Muscle of leg (tissue), 11 donors: ENCODE data around the gene SGK1. TPM values are rescaled to one million over a fixed set of nuclear protein-coding genes. Genes with fewer than 3 reads are reported as not detected.

Experiments used
- DNase-seq: peaks from one replicate; pipeline ENCODE4 v3.0.0; 2013
- H3K27ac ChIP-seq: one replicate; pipeline ENCODE4 v1.5.1; 2013; ENCODE audit warnings: mild to moderate bottlenecking, low read length, control low read depth
- H3K27me3 ChIP-seq: one replicate; pipeline ENCODE4 v1.6.1; 2013; ENCODE audit warnings: low read length; ENCODE audit not compliant: control insufficient read depth, insufficient read depth
- H3K36me3 ChIP-seq: one replicate; pipeline ENCODE4 v1.6.1; 2013; ENCODE audit warnings: low read length; ENCODE audit not compliant: control insufficient read depth, insufficient read depth
- H3K4me1 ChIP-seq: one replicate; pipeline ENCODE4 v1.6.1; 2013; ENCODE audit warnings: low read length; ENCODE audit not compliant: control insufficient read depth, insufficient read depth
- H3K4me3 ChIP-seq: one replicate; pipeline ENCODE4 v1.5.1; 2013; ENCODE audit warnings: low read length, control low read depth
- H3K9me3 ChIP-seq: replicated peaks from 2 replicates; pipeline ENCODE4 v1.6.1; 2013; ENCODE audit warnings: low read depth, low read length; ENCODE audit not compliant: control insufficient read depth
- WGBS: methylation state at CpG from one replicate; pipeline ENCODE4 v1.1.5; 2013; ENCODE audit warnings: missing lambda C conversion rate; ENCODE audit not compliant: insufficient coverage; 5-methylcytosine and 5-hydroxymethylcytosine counted together
- polyA plus RNA-seq, 8 donors: library from polyadenylated mRNA; unstranded; fragments of 120-200 nt; gene quantifications; one replicate each; pipeline versions ENCODE4 v1.2.1 to v1.2.3, GENCODE V29; 2013; ENCODE audit warnings: inconsistent platforms in 1 of 8, low replicate concordance in 1 of 8; ENCODE audit not compliant: insufficient read length in 8 of 8, insufficient read depth in 1 of 8
- total RNA-seq: library from RNA; stranded (reverse); fragments of 120-200 nt; gene quantifications from one replicate; pipeline ENCODE4 v1.2.4, GENCODE V29; 2013

Gene SGK1
- total and polyA plus RNA-seq, 9 donors = 17.4 to 32.2 (median 19.4) TPM

DNA sequence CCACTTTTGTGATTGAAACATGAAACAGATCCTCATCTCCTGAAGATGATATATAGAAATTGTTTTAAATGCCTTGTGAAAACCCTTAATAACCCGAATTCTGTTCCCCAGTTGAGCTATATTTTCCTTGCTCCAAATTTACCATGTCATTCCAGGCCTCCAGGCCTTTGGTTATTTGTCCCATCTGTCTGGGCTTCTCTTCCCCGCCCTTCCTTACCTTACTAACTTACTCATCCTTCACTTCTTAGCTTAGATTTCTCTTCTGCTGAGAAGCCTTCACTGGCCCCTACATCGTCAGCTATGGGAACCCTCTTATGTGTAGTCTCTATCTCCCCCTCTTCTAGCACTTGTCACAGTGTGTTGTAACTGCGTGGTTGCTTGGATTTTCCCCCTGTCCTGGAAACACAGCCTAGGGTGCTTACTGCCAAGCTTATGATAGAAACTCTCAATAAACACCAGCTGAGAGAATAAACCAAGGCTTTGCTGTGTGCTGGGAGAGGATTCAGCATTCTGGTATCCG is 68.6 kb downstream of the SGK1 start:
- Histone ChIP-seq H3K4me3 (no peak overlapping the region), H3K27me3 (no peaks in the 10 kb centered on the region), H3K4me1 (peaks cover 24% of the 10 kb centered on the region), H3K9me3 (no peaks in the 10 kb centered on the region), H3K27ac (no peak overlapping the region), H3K36me3 (no peaks in the 10 kb centered on the region)
- WGBS = 70% methylated on average over 3 of the region's 5 CpGs
- DNase-seq = no peak

DNA sequence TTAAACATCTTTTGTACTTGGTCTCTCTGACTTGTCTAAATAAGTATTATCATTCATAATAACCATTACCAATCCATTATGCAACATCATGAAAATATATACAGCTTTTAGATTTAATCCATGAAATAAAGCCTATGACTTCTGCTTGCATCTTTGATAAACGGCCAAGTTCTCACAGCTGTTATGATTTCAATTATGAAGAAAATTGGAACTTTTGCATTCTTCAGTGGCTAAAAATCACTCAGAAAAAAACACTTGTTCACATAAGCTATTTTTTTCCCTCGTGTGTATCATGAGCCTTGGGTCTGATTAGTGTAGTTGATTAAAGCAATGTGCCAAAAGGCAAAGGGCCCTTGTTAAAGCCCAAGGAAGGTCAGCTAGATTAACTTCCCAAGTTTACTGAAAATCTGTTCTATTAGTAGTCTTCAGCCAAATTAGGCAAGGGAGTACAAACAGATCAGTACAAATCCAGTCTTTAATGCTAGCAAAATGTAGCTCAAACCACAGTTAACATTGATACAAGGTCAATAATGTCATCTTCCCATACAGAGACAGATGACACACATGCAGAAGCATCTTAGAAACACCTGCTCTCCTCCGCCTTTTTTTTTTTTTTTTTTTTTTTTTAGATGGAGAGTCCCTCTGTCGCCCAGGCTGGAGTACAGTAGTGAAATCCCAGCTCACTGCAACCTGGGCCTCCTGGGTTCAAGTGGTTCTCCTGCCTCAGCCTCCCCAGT is 69.9 kb downstream of the SGK1 start:
- H3K9me3 ChIP-seq = no peaks in the 10 kb centered on the region
- H3K27ac ChIP-seq = peak overlapping the region; percentile 23
- H3K4me1 ChIP-seq = peaks cover 18% of the 10 kb centered on the region
- no peaks in the 10 kb centered on the region for H3K27me3 ChIP-seq
- H3K4me3 ChIP-seq = no peak overlapping the region
- no peaks in the 10 kb centered on the region for H3K36me3 ChIP-seq
- WGBS = no CpG with 5 or more reads among the region's 4 CpGs
- DNase-seq = peak; percentile 69

DNA sequence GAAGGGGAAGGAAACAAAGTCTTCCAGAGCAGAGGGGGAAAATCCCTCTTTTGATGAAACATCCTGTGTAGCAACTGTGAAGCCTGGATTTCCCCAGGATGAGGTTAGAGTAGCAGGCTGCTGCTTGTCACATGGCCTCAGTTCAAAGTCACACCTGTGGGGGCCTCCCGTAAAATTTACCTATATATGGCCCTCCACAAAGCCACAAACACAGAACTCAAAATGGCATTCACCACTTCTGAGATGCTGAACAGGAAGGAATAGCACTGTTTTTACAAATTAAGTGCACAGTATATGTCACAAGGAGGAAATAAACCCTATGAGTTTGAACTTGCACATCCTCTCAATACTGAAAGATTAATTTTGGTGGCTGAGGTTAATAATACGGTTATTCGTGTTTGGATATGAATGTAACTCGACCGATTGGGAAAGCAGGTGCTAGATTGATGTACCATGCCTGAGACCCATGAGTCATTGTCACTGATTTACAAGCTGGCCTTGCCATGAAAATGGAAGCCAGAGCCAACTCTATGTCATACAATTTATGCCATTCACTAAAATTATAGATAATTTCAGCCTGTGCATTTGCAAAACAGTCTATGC is 70.6 kb downstream of the SGK1 start:
- WGBS = 58% methylated on average over 4 of the region's 5 CpGs
- Histone ChIP-seq H3K36me3 (no peaks in the 10 kb centered on the region), H3K9me3 (no peaks in the 10 kb centered on the region), H3K4me1 (peaks cover 18% of the 10 kb centered on the region), H3K27me3 (no peaks in the 10 kb centered on the region), H3K4me3 (no peak overlapping the region), H3K27ac (peak overlapping the region; percentile 32)
- peak; percentile 72 for DNase-seq

DNA sequence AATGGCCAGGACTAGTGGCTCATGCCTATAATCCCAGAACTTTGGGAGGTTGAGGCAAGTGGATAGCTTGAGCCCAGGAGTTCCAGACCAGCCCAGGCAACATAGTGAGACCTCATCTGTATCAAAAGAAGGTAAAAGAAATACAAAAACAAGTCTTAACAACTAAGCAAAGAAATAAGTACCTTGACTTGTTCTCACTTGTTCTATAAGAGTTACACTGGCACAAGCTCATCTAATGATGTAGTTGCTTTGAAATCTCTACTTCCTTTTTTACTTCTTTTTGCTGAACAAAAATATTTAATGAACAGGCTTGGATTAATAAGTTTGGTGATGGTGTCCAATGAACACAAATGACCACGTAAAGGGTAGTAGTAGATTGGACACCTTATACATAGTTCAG is 72.2 kb downstream of the SGK1 start:
- Histone ChIP-seq H3K27ac (no peak overlapping the region), H3K4me1 (peaks cover 14% of the 10 kb centered on the region)

DNA sequence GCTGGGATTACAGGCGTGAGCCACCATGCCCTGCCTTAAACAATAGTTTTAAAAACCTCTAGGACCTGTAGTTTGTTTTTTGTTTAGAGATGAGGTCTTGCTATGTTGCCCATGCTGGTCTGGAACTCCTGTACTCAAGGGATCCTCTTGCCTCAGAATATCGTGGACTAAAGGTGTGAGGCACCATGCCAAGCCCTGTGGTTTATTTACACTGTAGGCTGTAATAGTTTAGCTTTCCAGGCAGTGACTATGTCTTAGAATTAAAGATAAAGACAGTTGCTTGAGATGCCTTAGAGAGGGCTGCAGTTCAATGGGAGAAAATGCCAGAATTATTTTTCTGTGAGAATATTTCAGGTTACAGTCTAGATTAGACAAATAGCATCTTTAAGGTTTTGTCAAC is 72.9 kb downstream of the SGK1 start:
- Histone ChIP-seq H3K27ac (no peak overlapping the region), H3K27me3 (no peaks in the 10 kb centered on the region), H3K4me1 (peaks cover 13% of the 10 kb centered on the region), H3K36me3 (no peaks in the 10 kb centered on the region), H3K4me3 (no peak overlapping the region), H3K9me3 (no peaks in the 10 kb centered on the region)
- DNase-seq = no peak
- 20% methylated on average over 1 of the region's 2 CpGs for WGBS

More for the DNA sequence above, 72.2 kb downstream of the SGK1 start:
- Histone ChIP-seq H3K9me3 (no peaks in the 10 kb centered on the region), H3K4me3 (no peak overlapping the region), H3K27me3 (no peaks in the 10 kb centered on the region), H3K36me3 (no peaks in the 10 kb centered on the region)
- no peak for DNase-seq
- WGBS = no CpG with 5 or more reads among the region's 1 CpG

DNA sequence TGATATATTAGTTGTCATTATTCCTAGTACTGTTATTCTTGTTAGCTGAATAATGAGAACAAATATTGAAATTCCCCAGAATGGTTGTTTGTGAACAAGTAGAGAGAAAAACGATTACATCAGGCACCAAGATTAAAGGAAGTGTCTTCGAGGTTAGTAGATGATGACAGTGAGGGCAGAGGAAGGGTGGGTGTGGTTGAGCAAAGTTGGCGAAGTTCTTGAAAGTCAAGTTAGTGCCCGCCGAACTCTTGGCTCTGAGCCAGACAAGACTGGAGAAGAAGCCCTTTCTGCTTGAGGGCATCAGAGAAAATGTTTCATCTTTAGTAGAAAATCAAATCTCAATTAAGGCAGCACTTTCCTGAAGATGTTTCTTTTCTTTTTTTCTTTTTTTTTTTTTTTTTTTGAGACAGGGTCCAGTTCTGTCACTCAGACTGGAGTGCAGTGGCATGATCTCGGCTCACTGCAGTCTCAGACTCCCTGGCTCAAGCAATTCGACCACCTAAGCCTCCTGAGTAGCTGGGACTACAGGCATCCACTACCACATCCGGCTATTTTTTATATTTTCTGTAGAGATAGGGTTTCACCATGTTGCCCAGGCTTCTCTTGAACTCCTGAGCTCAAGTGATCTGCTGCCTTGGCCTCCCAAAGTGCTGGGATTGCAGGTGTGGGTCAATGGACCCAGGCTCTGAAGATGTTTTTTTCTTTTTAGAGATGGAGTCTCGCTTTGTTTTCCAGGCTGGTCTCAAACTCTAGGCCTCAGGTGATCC is 77.1 kb downstream of the SGK1 start:
- H3K36me3 ChIP-seq = no peaks in the 10 kb centered on the region
- WGBS = 93% methylated on average over 4 of the region's 9 CpGs
- H3K9me3 ChIP-seq = no peaks in the 10 kb centered on the region
- H3K4me1 ChIP-seq = peaks cover 10% of the 10 kb centered on the region
- no peak overlapping the region for H3K4me3 ChIP-seq
- H3K27me3 ChIP-seq = no peaks in the 10 kb centered on the region
- DNase-seq = peak; percentile 63
- no peak overlapping the region for H3K27ac ChIP-seq

DNA sequence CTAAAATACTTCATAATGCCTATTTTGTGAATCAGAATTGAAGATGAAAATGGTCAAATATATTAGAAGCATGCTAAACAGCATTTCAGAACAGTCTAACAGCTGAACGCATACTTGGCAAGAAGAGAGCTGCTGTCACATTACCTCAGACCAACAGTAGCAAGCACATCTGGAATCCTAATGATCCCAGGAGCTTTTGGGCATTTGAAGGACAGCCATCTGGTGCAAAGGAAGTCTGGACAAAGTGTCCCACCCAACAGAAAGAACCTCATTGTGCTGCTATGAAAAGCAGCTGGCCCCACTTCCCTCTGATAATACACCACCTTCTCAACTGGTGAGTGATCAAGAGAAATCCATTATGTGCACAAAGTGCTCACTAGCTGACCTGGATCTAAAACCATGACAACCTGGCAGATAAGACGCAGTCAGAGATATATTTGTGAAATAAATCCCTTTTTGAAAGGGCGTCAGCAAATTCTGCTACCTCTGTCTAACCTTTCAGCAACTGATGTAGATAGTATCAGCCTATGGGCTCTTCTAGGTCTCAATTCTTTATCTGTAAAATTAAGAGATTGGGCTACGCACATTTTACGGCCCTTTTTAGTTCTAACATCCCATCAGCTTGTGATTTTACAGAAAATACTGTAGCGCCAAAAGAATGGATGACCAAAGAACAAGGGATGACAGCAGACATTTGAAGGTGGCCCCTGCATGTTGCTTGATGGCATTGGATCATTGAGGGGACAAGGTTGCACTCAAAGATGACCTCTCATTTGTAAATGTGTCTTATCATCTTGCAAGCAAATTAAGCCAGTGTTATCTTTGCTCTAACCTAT is 78.7 kb downstream of the SGK1 start:
- H3K27ac ChIP-seq = peak overlapping the region; percentile 64
- peak; percentile 89 for DNase-seq
- WGBS = 20% methylated on average over 1 of the region's 6 CpGs
- H3K4me1 ChIP-seq = peaks cover 10% of the 10 kb centered on the region
- no peaks in the 10 kb centered on the region for H3K36me3 ChIP-seq
- H3K27me3 ChIP-seq = no peaks in the 10 kb centered on the region
- H3K4me3 ChIP-seq = no peak overlapping the region
- no peaks in the 10 kb centered on the region for H3K9me3 ChIP-seq

DNA sequence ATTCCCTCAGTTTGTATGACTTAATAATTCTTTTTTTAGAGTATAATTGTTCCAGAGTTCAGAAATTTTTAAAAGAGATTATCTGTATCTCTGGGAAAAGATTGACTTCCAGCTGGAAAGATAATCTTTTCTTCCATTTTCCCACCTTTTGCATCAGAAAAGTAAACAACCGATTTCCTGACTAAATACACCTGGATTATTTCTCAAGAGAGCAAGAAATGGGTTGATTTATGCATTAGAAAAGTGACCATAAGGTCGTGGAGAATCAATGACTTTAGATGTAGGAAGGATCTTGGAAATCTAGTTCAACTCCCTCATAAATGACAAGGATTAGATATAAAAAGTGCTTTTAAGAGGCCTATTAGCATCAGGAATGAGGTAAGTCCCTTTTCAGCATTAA is 79.9 kb downstream of the SGK1 start:
- Histone ChIP-seq H3K4me3 (no peak overlapping the region), H3K36me3 (no peaks in the 10 kb centered on the region), H3K27me3 (no peaks in the 10 kb centered on the region), H3K27ac (no peak overlapping the region), H3K9me3 (no peaks in the 10 kb centered on the region), H3K4me1 (peaks cover 10% of the 10 kb centered on the region)
- DNase-seq = no peak
- no CpG with 5 or more reads among the region's 2 CpGs for WGBS

DNA sequence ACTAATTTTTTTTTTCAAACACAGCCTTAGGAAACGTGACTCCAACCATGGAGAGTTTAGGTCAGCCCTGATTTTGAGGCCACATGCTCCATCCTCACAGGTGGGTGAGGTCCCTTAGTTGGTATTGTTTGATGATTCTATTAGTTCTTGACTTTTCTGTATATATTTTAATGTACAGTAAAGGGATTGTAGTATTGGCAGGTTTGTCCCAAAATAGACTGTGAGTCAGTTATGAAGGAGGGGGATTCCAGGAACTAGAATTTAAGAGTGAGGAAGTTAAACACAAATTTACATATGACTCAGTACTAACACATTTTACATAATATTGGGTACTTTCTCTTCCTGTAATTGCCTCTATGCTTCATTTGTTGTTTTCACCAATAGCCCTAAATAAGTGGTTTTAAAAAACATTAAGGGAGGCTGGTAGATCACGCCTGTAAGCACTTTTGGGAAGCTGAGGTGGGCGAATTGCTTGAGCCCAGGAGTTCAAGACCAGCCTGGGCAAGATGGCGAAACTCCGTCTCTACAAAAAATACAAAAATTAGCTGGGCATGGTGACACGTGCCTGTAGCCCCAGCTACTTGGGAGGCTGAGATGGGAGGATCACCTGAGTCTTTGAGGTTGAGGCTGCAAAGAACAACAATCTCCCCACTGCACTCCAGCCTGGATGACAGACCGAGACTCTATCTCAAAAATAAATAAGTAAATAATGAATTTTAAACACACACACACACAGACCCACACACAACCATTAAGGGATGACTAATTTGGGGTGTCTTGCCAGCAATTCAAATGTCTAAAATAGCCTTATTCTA is 81.8 kb downstream of the SGK1 start:
- H3K27me3 ChIP-seq = no peaks in the 10 kb centered on the region
- peaks cover 10% of the 10 kb centered on the region for H3K4me1 ChIP-seq
- DNase-seq = peak; percentile 51
- no peak overlapping the region for H3K4me3 ChIP-seq
- H3K27ac ChIP-seq = no peak overlapping the region
- no peaks in the 10 kb centered on the region for H3K9me3 ChIP-seq
- no peaks in the 10 kb centered on the region for H3K36me3 ChIP-seq
- WGBS = 100% methylated on average over 2 of the region's 7 CpGs
